OCI-LY1 (cell line): Measurements from ENCODE around the gene ZIC2.

Source experiments
- CTCF ChIP-seq: fragments of 200-600 bp; sonication (generic), shearing (Covaris generic); IDR thresholded peaks from 2 replicates; pipeline ENCODE4 v1.5.1; 2017; ENCODE audit warnings: mild to moderate bottlenecking, antibody characterized with exemption, low read length, moderate library complexity, mixed read lengths
- EZH2 ChIP-seq: fragments of 200-600 bp; sonication (generic), shearing (Covaris generic); IDR thresholded peaks from 2 replicates; pipeline ENCODE4 v1.8.0; 2017; ENCODE audit warnings: borderline replicate concordance, mixed run types, mild to moderate bottlenecking, antibody characterized with exemption, low read length, moderate library complexity, mixed read lengths

GRCh38 chr13:99980824-99981734 is 505 bp upstream of the ZIC2 start:
- TF ChIP-seq CTCF = no peak
- TF ChIP-seq EZH2 = no peak
